Measurements from ENCODE around the gene ERBB4.

- TF ChIP-seq CTCF (conservative IDR thresholded peaks at IDR 0.05; ENCODE audit: low read length) = no peak
- TF ChIP-seq EZH2phosphoT487 (IDR thresholded peaks at IDR 0.05; ENCODE audit: borderline replicate concordance, low read depth, low read length) = no peak
These were observed 692.6 kb downstream of the ERBB4 start for GRCh38 chr2:211846036-211846400.
